ENCODE results near the gene CEP85.

The CEP85 gene

GRCh38 chr1:26265405-26265804, 31.4 kb downstream of the CEP85 start:
- no peaks in the 10 kb centered on the region for H3K4me1 ChIP-seq (ENCODE audit: control insufficient read depth, insufficient read depth, low read length)
- no peak overlapping the region for H3K9ac ChIP-seq (ENCODE audit: low read length)
- no peak for DNase-seq (ENCODE audit: low read depth)
- peaks cover 15% of the 10 kb centered on the region for H3K9me3 ChIP-seq (ENCODE audit: control insufficient read depth, low read length)
- H3K36me3 ChIP-seq (ENCODE audit: control insufficient read depth, insufficient read depth, low read length, severe bottlenecking), result peaks cover 19% of the 10 kb centered on the region
- no peaks in the 10 kb centered on the region for H3K27me3 ChIP-seq (replicated peaks; ENCODE audit: control insufficient read depth, insufficient read depth, low read length)
- no peak overlapping the region for H3K4me3 ChIP-seq (ENCODE audit: low read length)

GRCh38 chr1:26268290-26269197, 34.5 kb downstream of the CEP85 start:
- DNase-seq (ENCODE audit: low read depth), result no peak
- H3K4me3 ChIP-seq (ENCODE audit: low read length), result no peak overlapping the region
- H3K4me1 ChIP-seq (ENCODE audit: control insufficient read depth, insufficient read depth, low read length), result no peaks in the 10 kb centered on the region
- peaks cover 15% of the 10 kb centered on the region for H3K9me3 ChIP-seq (ENCODE audit: control insufficient read depth, low read length)
- H3K9ac ChIP-seq (ENCODE audit: low read length), result no peak overlapping the region
- H3K36me3 ChIP-seq (ENCODE audit: control insufficient read depth, insufficient read depth, low read length, severe bottlenecking), result peaks cover 13% of the 10 kb centered on the region
- H3K27me3 ChIP-seq (replicated peaks; ENCODE audit: control insufficient read depth, insufficient read depth, low read length), result no peaks in the 10 kb centered on the region

- Histone ChIP-seq H3K9ac (ENCODE audit: low read length) (no peak overlapping the region), H3K27me3 (replicated peaks; ENCODE audit: control insufficient read depth, insufficient read depth, low read length) (no peaks in the 10 kb centered on the region), H3K9me3 (ENCODE audit: control insufficient read depth, low read length) (peaks cover 15% of the 10 kb centered on the region), H3K4me3 (ENCODE audit: low read length) (no peak overlapping the region), H3K4me1 (ENCODE audit: control insufficient read depth, insufficient read depth, low read length) (no peaks in the 10 kb centered on the region), H3K36me3 (ENCODE audit: control insufficient read depth, insufficient read depth, low read length, severe bottlenecking) (peaks cover 10% of the 10 kb centered on the region)
- DNase-seq (ENCODE audit: low read depth), result no peak
Measured at GRCh38 chr1:26269198-26269550, 35.2 kb downstream of the CEP85 start.

GRCh38 chr1:26274801-26275425, 40.9 kb downstream of the CEP85 start:
- Histone ChIP-seq H3K4me3 (ENCODE audit: low read length) (no peak overlapping the region), H3K36me3 (ENCODE audit: control insufficient read depth, insufficient read depth, low read length, severe bottlenecking) (no peaks in the 10 kb centered on the region), H3K9me3 (ENCODE audit: control insufficient read depth, low read length) (no peaks in the 10 kb centered on the region), H3K4me1 (ENCODE audit: control insufficient read depth, insufficient read depth, low read length) (peaks cover 51% of the 10 kb centered on the region), H3K9ac (ENCODE audit: low read length) (peak overlapping the region; percentile 79), H3K27me3 (replicated peaks; ENCODE audit: control insufficient read depth, insufficient read depth, low read length) (no peaks in the 10 kb centered on the region)
- DNase-seq (ENCODE audit: low read depth), result peak; percentile 16

GRCh38 chr1:26275580-26276431, 41.8 kb downstream of the CEP85 start:
- no peaks in the 10 kb centered on the region for H3K9me3 ChIP-seq (ENCODE audit: control insufficient read depth, low read length)
- peak overlapping the region; percentile 45 for H3K4me3 ChIP-seq (ENCODE audit: low read length)
- H3K4me1 ChIP-seq (ENCODE audit: control insufficient read depth, insufficient read depth, low read length), result peaks cover 51% of the 10 kb centered on the region
- peak overlapping the region; percentile 79 for H3K9ac ChIP-seq (ENCODE audit: low read length)
- no peaks in the 10 kb centered on the region for H3K27me3 ChIP-seq (replicated peaks; ENCODE audit: control insufficient read depth, insufficient read depth, low read length)
- no peaks in the 10 kb centered on the region for H3K36me3 ChIP-seq (ENCODE audit: control insufficient read depth, insufficient read depth, low read length, severe bottlenecking)
- peak; percentile 92 for DNase-seq (ENCODE audit: low read depth)

GRCh38 chr1:26276432-26276838, 42.4 kb downstream of the CEP85 start:
- Histone ChIP-seq H3K4me3 (ENCODE audit: low read length) (no peak overlapping the region), H3K36me3 (ENCODE audit: control insufficient read depth, insufficient read depth, low read length, severe bottlenecking) (peaks cover 1% of the 10 kb centered on the region), H3K9me3 (ENCODE audit: control insufficient read depth, low read length) (no peaks in the 10 kb centered on the region), H3K9ac (ENCODE audit: low read length) (peak overlapping the region; percentile 93), H3K27me3 (replicated peaks; ENCODE audit: control insufficient read depth, insufficient read depth, low read length) (no peaks in the 10 kb centered on the region), H3K4me1 (ENCODE audit: control insufficient read depth, insufficient read depth, low read length) (peaks cover 57% of the 10 kb centered on the region)
- no peak for DNase-seq (ENCODE audit: low read depth)

- no peak for DNase-seq (ENCODE audit: low read depth)
- no peaks in the 10 kb centered on the region for H3K27me3 ChIP-seq (replicated peaks; ENCODE audit: control insufficient read depth, insufficient read depth, low read length)
- H3K36me3 ChIP-seq (ENCODE audit: control insufficient read depth, insufficient read depth, low read length, severe bottlenecking), result peaks cover 4% of the 10 kb centered on the region
- H3K9me3 ChIP-seq (ENCODE audit: control insufficient read depth, low read length), result no peaks in the 10 kb centered on the region
- peak overlapping the region; percentile 93 for H3K9ac ChIP-seq (ENCODE audit: low read length)
- peaks cover 63% of the 10 kb centered on the region for H3K4me1 ChIP-seq (ENCODE audit: control insufficient read depth, insufficient read depth, low read length)
- no peak overlapping the region for H3K4me3 ChIP-seq (ENCODE audit: low read length)
Measured at GRCh38 chr1:26277261-26277661, 43.3 kb downstream of the CEP85 start.

- no peaks in the 10 kb centered on the region for H3K27me3 ChIP-seq (replicated peaks; ENCODE audit: control insufficient read depth, insufficient read depth, low read length)
- peak overlapping the region; percentile 0 for H3K4me3 ChIP-seq (ENCODE audit: low read length)
- peak overlapping the region; percentile 93 for H3K9ac ChIP-seq (ENCODE audit: low read length)
- no peaks in the 10 kb centered on the region for H3K9me3 ChIP-seq (ENCODE audit: control insufficient read depth, low read length)
- peaks cover 4% of the 10 kb centered on the region for H3K36me3 ChIP-seq (ENCODE audit: control insufficient read depth, insufficient read depth, low read length, severe bottlenecking)
- H3K4me1 ChIP-seq (ENCODE audit: control insufficient read depth, insufficient read depth, low read length), result peaks cover 68% of the 10 kb centered on the region
- no peak for DNase-seq (ENCODE audit: low read depth)
Measured at GRCh38 chr1:26277719-26278118, 43.7 kb downstream of the CEP85 start.

GRCh38 chr1:26278303-26278702, 44.3 kb downstream of the CEP85 start:
- DNase-seq (ENCODE audit: low read depth), result peak; percentile 72
- peak overlapping the region; percentile 85 for H3K4me3 ChIP-seq (ENCODE audit: low read length)

GRCh38 chr1:26278724-26279455, 44.9 kb downstream of the CEP85 start:
- Histone ChIP-seq H3K36me3 (ENCODE audit: control insufficient read depth, insufficient read depth, low read length, severe bottlenecking) (peaks cover 4% of the 10 kb centered on the region), H3K9me3 (ENCODE audit: control insufficient read depth, low read length) (no peaks in the 10 kb centered on the region), H3K4me1 (ENCODE audit: control insufficient read depth, insufficient read depth, low read length) (peaks cover 80% of the 10 kb centered on the region), H3K4me3 (ENCODE audit: low read length) (peak overlapping the region; percentile 85), H3K9ac (ENCODE audit: low read length) (peak overlapping the region; percentile 93), H3K27me3 (replicated peaks; ENCODE audit: control insufficient read depth, insufficient read depth, low read length) (no peaks in the 10 kb centered on the region)
- peak; percentile 75 for DNase-seq (ENCODE audit: low read depth)

More at GRCh38 chr1:26278303-26278702, 44.3 kb downstream of the CEP85 start:
- no peaks in the 10 kb centered on the region for H3K27me3 ChIP-seq (replicated peaks; ENCODE audit: control insufficient read depth, insufficient read depth, low read length)
- no peaks in the 10 kb centered on the region for H3K9me3 ChIP-seq (ENCODE audit: control insufficient read depth, low read length)
- peak overlapping the region; percentile 93 for H3K9ac ChIP-seq (ENCODE audit: low read length)
- H3K36me3 ChIP-seq (ENCODE audit: control insufficient read depth, insufficient read depth, low read length, severe bottlenecking), result peaks cover 4% of the 10 kb centered on the region
- peaks cover 74% of the 10 kb centered on the region for H3K4me1 ChIP-seq (ENCODE audit: control insufficient read depth, insufficient read depth, low read length)

Measured in adipocyte (in vitro differentiated cells).